RWPE2 (cell line): ENCODE results near the gene GARIN3.

ENCODE experiments used
- ATAC-seq: fragments of 200-7000 bp; cut with Tn5 transposase; 3 replicates; pipeline ENCODE4 v1.9.1; 2021; ENCODE audit warnings: low read depth
- DNase-seq: peaks from one replicate; pipeline ENCODE4 v3.0.0-alpha.2; 2020; ENCODE audit warnings: low spot score
- H3K27ac ChIP-seq: fragments of 450-650 bp; 2 replicates; pipeline ENCODE4 v1.5.1; 2017; ENCODE audit warnings: mild to moderate bottlenecking; ENCODE audit not compliant: poor library complexity, severe bottlenecking
- H3K27me3 ChIP-seq: fragments of 250-450 bp; sonication (Bioruptor Pico); 2 replicates; pipeline ENCODE4 v1.5.1; 2021; ENCODE audit warnings: mild to moderate bottlenecking, moderate library complexity; ENCODE audit not compliant: insufficient read depth, poor library complexity, severe bottlenecking
- H3K36me3 ChIP-seq: fragments of 250-450 bp; sonication (Bioruptor Pico); 2 replicates; pipeline ENCODE4 v1.5.1; 2020; ENCODE audit warnings: low read depth, mild to moderate bottlenecking, moderate library complexity
- H3K4me1 ChIP-seq: fragments of 250-450 bp; sonication (Bioruptor Pico); 2 replicates; pipeline ENCODE4 v1.5.1; 2021; ENCODE audit warnings: mild to moderate bottlenecking, moderate library complexity; ENCODE audit not compliant: insufficient read depth, poor library complexity, severe bottlenecking
- H3K4me3 ChIP-seq: fragments of 250-450 bp; sonication (Bioruptor Pico); 2 replicates; pipeline ENCODE4 v1.5.1; 2021; ENCODE audit warnings: mild to moderate bottlenecking, moderate library complexity; ENCODE audit not compliant: severe bottlenecking
- H3K9me3 ChIP-seq: fragments of 250-450 bp; sonication (Bioruptor Pico); 2 replicates; pipeline ENCODE4 v1.5.1; 2021; ENCODE audit warnings: mild to moderate bottlenecking, moderate library complexity; ENCODE audit not compliant: severe bottlenecking
- CTCF ChIP-seq: fragments of 450-650 bp; IDR thresholded peaks from one replicate; pipeline ENCODE4 v1.5.1; 2017; ENCODE audit warnings: mild to moderate bottlenecking, moderate library complexity; ENCODE audit not compliant: poor library complexity, severe bottlenecking

GARIN3 gene

GRCh38 chr5:157166214-157167213 lies at the start of gene GARIN3:
GARIN3 (minus strand) TSS chr5:157166264; CDS start chr5:157166168, 96 bp downstream.
- no peak for DNase-seq
- no peaks in the 10 kb centered on the region for H3K9me3 ChIP-seq
- no peaks in the 10 kb centered on the region for H3K36me3 ChIP-seq
- H3K4me3 ChIP-seq = no peak within 1 kb of the TSS
- no peak within 1 kb of the TSS for H3K27ac ChIP-seq
- no peak for TF ChIP-seq CTCF
- ATAC-seq = no peak
- no peaks in the 10 kb centered on the region for H3K4me1 ChIP-seq
- H3K27me3 ChIP-seq = no peaks in the 10 kb centered on the region

- no peak for TF ChIP-seq CTCF
- DNase-seq (no peak), ATAC-seq (no peak)
- Histone ChIP-seq H3K36me3 (no peaks in the 10 kb centered on the region), H3K27ac (no peak overlapping the region), H3K27me3 (no peaks in the 10 kb centered on the region), H3K4me1 (no peaks in the 10 kb centered on the region), H3K4me3 (no peak overlapping the region), H3K9me3 (no peaks in the 10 kb centered on the region)
Observed at GRCh38 chr5:157215514-157216167, 49.6 kb upstream of the GARIN3 start.

GRCh38 chr5:157214861-157215513 lies 48.9 kb upstream of the GARIN3 start:
- DNase-seq (no peak), ATAC-seq (no peak)
- Histone ChIP-seq H3K4me1 (no peaks in the 10 kb centered on the region), H3K9me3 (no peaks in the 10 kb centered on the region), H3K27ac (no peak overlapping the region), H3K4me3 (no peak overlapping the region), H3K27me3 (no peaks in the 10 kb centered on the region), H3K36me3 (no peaks in the 10 kb centered on the region)
- TF ChIP-seq CTCF = no peak

GRCh38 chr5:157214415-157214814 lies 48.4 kb upstream of the GARIN3 start:
- Histone ChIP-seq H3K9me3 (no peaks in the 10 kb centered on the region), H3K36me3 (no peaks in the 10 kb centered on the region), H3K27me3 (no peaks in the 10 kb centered on the region), H3K27ac (no peak overlapping the region), H3K4me3 (no peak overlapping the region), H3K4me1 (no peaks in the 10 kb centered on the region)
- no peak for TF ChIP-seq CTCF
- DNase-seq (no peak), ATAC-seq (no peak)
